Ecto neural progenitor cell (in vitro differentiated cells): ENCODE results near the gene SMIM45.
A peak's percentile ranks its signal among the peaks of the same experiment; 100 is the strongest.

Source experiments
- DNase-seq: peaks from one replicate; pipeline ENCODE4 v3.0.0-alpha.2; 2018; ENCODE audit warnings: low spot score

The SMIM45 gene

DNA sequence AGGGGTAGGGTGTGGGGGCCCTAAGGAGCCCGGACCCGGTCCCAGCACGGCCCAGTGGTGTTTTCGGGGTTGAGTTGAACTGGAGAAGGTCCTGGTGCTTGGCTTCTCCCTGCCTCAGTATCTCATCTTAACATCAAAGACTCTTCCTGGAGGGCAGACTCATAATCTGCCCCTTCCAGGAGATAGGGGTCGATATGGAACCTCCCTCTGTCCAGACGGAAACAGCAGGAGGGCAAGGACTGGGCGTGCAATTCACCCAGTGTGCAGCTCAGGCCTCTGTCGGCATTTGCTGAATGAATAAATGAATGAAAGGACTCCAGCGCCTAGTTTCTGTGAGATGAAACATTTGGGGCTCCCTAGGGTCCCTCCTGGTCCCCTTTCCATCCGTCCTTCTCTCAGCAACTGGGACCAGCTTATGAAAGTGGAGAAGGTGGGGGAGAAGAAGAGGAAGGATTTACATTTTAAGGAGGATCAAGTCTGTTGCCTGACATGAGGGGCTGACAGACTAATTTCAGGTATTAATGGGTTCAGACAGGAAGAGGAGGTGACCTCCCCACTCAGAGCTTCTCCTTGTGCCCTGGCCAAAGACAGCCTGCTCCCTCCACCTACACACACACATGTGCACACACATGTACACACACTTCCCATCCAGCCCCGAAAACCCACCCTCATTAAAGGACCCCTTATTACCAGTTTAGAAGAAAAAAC, 36.0 kb upstream of the SMIM45 start:
- no peak for DNase-seq

DNA sequence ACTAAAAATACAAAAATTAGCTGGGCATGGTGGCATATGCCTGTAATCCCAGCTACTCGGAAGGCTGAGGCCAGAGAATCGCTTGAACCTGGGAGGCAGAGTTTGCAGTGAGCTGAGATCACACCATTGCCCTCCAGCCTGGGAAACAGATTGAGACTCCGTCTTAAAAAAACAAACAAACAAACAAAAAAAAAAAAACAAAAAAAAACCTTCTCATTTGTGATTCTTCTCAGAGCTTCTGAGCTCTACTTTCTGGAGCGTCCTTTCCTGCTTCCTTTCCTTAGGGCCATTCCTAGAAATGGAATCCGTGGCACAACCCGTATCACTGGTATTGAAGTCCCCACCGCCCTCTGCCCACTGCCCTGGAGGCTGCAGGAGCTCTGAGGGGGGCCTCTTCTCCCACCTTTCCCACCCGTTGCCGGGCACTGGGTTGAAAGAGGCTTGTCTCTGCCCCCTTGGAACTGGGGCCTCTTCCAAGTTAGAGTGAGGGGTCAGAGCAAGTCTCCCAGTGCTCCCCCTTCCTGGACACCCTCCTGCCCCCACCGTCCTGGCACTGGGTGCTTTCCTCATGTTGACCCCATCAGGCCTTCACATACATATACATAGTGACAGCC, 35.1 kb upstream of the SMIM45 start:
- DNase-seq, result no peak

DNA sequence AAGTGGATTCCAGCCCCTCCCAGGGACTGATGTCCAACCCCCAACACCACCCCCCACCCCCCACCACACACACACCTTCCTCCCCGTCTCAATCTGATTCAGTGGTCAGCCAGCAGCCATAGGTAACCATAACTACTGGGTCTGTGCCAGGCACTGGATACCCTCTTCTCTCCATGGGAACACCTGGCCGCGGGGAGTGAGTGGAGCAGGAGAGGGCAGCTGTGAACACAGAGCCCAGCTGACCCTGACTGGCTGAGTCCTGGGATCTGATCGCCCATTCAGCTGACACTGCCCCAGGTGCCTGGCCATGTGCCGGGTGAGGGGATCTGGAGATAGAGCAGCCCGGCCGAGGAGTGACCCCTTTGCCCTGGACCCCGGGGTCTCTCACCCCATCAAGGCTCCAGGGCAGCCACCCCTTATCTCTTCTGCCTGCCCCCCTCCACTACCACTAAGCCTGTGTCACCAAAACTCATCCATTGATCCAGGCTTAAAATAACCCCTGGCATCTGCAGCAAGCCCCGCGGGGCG, 34.5 kb upstream of the SMIM45 start:
- no peak for DNase-seq

DNA sequence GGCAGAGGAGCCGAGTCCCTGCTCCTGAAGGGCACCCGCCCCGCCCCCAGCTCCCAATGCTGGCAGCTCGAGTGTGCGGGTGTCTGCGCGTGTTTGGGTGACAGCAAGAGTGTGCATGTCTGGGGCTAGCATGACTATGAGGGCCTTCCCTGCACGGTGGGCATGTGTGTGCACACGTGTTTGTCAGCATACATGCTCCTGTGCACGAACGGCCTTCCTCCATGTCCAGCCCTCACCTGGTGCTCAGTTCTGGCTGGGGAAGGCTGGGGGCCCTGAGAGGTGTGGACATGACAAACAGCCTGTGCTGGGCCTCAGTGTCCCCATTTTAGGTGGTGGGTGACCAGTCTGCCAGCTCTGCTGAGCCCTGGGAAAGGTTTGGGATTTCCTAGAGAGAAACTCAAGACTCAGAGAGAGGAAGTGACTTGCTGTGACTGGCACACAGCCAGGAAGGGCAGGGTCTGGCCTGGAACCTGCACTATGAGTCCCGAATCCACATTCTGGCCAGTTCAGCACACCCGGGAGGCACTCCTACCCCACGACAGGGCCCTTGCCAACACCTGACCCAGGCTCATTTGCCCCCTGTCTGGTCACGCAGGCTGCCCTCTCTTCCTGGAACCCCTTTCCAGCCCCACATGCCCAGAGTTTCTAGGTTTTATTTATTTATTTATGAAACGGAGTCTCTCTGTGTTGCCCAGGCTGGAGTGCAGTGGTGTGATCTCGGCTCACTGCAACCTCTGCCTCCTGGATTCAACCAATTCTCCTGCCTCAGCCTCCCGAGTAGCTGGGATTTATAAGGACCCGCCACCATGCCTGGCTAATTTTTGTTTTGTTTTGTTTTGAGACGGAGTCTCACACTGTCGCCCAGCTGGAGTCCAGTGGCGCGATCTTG, 33.8 kb upstream of the SMIM45 start:
- no peak for DNase-seq

DNA sequence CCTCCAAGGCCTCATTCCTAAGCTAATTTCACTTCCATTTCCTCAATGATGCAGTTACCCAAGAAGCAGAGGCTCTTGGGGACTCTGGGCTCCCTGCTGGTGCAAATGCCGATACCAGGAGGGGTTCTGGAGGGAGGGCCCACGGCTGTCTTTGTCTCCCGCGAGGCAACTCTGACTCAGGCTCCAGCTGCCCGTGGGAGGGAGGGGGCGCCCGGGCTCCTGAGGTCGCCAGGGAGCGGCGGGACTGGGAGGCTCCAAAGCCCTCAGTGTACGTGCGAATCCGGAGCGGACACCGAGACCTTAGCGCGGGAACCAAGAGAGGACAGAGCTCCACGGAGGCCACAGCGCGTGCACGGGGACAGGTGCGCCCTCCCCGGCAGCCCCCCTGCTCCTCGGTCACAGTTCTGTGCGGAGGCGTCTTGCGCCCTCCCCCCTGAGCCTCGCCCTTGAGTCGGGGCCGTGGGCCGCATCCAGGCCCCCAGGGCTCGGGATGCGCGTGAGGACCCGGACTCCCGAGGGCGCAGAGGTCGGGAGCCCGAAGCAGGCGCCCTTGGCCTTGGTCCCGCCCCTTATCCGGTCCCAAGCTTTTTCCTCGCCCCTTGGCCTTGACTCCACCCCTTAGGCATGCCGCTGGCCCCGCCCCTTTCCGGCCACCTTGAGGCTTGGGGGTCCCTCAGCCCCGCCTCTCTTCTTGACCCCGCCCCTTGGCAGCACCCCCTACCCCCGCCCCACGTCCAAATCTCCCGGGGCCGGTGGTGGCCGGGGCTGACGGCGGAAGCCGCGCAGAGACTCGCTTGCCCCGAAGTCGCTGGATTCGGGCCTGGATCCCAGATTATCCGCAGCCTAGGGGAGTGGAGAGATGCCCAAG, 32.4 kb upstream of the SMIM45 start:
- peak; percentile 62 for DNase-seq

DNA sequence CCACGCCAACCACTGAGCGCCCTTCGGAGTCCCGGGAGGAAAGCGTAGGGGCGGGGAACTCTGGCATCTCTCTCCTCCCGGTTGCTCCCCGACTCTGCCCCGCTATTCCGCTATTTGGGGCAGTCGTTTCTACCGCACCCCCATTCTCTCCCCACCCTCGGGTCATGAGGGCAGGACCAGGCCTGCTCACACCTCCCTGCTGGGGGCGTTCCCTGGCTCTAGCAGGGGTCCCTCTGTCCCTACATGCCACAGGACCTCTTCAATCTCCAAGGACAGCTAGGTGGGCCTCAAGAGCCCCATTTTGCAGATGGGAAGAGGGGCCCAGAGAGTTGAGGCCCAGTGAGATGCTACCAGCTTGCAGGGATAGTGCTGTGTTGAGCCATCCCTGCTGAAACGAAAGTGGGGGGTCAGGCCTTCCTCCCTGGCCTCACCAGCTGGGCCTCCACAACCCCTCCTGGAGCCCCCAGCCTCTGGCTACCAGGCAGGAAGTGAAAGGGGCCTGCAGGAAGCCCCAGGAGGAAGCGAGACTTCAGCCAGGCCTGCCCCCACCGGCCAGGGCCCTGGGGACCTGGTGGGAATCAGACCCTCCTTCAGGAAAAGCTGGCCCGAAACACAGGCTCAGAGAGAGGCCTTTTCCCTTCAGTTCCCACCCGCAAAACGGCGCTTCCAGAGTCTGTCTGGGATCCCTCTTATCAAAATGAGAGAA, 31.5 kb upstream of the SMIM45 start:
- no peak for DNase-seq

DNA sequence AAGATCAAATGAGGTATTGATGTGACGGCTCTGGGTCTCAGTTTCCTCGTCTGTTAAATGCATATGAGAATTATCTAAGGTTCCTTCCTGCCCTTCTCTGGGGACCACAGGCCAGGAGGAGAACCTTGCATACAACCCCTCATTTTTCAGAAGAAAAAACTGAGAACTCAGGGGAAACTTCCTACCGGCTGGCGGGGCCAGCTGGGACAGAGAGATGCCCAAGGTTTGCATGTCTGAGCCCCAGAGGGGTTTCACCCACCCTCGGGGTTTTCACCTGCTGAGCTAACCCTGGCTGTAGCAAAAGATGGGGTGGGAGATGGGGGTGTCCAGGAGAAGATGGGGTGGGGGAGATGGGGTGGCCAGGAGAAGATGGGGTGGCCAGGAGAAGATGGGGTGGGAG, 29.6 kb upstream of the SMIM45 start:
- DNase-seq, result no peak

DNA sequence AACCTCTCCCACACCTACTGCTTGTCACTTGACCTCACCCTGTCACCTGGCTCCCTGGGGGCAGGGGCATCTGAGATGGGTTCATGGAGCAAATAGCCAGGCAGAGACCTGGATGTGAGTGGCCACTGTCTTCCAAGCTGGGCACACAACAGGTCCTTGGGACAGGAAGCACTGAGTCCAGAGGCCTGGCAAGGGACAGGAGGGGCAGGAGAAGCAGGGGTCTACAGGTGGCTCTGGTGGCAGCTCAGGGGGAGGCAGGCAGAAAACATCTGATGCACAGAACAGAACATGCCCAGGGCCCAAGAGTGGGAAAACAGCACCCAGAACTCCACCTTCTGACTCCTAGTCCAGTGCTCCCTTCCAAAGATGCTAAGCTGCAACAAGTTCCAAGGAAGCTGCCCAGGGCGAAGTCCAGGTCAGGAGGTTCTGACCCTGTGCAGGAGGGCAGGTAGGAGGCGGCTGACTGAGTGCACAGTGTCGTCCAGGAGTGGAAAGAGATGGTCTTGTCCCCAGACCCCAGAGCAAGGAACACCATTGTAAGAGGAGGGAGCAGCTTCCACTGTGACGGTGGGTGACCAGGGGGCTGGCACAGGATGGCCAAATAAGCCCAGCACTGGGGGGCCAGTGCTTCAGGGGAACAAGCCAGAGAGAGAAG, 28.9 kb upstream of the SMIM45 start:
- DNase-seq, result no peak

DNA sequence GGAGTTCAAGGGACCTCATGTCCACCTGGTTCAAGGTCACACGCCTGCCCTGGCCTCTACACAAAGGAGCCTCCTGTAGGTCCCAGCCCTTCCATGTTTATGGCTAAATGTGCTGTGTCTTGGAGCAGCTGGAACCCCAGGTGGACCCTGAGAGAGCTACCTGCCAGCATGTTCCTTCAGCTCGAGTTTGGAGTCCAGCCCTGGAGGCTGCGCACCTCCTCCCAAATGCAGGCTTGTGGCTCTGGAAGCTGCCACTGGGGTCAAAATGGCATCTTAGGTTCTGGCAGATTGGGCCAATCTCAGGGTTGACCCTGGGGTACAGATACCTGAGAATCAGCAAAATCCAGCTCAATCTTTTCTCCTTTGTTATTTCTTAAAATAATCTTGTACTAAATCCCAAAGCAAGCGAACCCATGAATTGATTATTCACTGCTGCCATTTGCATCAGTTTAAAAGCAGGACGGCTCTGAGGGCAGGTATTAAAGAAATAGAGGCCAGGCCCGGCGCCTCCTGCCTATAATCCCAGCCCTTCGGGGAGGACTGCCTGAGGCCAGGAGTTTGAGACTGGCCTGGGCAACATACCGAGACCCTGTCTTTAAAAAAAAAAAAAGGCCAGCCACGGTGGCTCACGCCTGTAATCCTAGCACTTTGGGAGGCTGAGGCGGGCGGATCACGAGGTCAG, 28.2 kb upstream of the SMIM45 start:
- DNase-seq, result no peak

DNA sequence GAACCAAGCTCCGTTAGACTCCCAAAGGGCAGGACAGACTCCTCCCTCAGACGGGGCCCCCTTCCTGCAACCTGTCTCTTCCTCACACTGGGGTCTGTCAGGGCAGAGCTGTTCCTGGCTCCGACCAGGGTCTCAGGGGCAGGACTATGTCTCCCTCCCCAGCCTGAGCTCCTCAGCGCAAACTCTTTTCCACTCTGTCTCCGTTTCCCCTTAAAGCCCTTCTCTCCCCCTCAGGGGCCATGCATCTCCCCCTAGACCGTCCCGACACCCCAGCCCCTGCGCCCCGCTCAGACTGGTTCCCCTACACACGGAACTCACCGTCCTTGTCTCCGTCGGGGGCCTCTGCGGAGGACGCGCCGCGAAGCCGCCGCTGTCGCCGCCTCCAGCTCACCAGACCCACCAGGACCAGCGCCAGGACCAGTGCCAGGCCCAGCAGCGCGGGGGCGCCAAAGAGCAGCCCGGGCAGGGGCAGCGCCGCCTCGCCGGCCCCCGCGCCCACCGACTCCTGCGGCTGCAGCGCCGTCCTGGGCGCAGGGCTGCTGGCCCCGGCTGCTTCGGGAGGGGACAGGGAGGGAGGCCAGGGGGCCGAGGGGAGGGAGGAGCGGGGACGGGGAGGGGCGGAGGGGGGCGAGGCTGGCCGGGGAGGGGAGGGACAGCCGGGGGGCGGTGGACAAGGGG, 26.0 kb upstream of the SMIM45 start:
- peak; percentile 88 for DNase-seq

DNA sequence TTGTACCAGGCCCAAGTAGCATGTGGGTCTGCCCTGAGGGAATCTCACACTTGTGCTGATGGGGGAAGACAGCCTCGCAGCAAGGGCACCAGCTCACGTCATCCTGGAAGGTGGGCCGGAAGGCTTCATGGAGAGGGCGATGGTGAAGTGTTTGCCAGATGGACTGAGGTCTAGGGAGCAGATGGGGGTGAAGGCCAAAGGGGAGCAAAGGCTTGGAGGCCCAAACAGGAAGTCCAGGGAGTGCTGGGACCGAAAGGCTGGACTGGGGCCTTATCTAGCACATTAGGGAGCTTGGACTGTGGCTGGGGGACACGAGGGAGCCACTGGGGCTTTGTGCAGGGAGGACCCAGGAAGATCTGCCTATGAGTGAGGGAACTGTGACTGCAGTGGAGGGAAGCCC, 24.1 kb upstream of the SMIM45 start:
- no peak for DNase-seq

DNA sequence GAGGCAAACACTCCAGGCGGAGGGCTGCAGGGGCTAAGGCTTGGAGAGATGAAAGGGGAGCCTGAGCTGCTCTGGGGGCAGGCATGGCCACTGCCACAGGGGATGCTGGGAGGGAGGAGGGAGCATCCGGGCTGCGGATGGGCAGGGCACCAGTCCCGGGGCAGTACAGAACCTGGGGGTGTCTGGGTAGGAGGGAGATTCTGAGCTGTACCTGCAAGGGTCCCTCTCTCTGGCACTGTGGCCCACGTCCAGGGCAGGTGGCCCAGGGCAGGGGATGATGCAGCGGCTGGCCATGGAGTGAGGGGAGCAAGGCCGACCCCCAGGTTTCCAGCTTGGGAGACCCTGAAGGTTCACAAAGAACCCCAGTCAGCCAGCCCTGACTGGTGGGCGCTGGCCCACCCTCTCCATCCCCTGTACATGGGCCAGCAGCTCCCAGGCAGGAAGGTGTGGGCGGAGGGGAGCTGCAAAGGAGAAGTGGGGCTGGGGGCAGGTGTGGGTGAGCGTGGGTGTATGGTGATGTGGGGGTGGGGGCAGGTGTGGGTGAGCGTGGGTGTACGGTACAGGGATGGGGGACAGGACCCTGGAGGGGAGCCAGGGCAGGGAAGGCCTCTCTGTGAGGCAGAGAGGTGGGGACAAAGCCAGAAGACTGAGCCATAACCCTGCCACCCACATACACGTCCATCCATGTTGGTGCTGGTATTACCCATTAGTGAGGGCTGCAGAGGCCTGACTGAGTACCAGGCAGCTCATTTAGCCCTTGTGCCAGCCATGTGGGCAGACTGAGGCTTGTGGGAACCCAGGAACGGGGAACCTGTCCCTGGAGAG, 23.1 kb upstream of the SMIM45 start:
- DNase-seq, result no peak

DNA sequence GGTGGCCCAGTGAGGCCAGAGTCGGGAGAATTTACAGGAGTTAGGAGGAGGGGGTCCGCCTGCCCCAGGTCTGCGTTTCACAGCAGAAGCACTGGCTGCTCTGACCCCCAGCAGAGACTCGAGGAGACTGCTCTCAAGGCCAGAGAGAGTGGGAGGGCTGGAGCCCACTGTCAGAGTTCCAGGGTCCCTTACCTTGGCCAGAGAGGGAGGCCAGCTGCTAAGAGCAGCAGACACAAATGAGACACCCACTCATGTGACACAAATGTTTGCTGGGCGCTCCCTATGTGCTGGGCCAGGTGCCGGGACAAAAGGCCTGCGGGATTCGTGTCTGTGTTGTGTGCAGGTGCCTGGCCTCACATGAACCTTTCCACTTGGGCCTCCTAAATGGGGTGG, 22.5 kb upstream of the SMIM45 start:
- no peak for DNase-seq

DNA sequence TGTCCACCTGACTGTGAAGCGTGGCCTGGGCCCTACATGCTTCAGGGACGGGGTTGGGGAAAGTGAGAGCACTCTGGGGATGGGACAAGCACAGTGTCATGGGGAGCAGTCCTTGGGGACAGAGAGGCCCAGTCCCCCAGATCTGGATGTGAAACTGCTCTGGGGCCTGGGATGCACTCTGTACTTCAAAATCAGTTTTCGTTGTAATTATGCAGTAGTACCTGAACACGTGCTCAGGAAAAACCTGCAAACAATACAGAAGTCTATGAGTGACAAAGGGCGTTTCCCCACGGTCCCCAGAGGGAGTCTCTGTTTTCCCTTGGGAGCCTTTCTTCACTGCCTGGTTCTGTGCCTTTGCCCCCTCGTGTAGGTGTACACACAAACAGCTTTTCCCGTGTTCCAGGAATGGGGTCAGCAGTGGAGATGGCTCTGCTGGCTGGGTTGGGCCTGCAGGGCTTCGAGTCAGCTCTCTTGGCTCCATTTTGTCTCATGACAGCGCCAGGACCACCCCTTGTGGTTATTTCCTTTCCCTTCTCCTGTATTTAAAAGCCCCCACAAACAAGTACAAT, 20.2 kb upstream of the SMIM45 start:
- no peak for DNase-seq

DNA sequence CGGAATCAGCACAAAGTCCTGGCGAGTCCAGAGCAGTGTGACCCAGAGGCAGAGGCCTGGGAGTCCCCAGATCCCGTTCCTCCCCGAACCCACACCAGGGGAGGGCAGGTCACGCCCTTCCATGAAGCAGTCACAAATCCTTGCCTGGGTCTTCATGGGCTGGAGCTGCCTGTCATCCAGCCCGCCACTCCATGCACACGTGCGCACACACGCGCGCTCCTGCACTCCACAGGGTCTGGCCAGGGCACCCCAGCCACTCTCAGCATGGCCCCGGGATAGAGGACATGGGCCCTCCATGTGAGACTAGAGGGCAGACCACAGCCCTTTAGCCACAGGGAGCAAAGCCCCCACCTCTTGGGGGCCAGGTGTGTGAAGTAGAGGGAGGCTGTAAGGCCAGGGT, 19.6 kb upstream of the SMIM45 start:
- DNase-seq, result no peak

DNA sequence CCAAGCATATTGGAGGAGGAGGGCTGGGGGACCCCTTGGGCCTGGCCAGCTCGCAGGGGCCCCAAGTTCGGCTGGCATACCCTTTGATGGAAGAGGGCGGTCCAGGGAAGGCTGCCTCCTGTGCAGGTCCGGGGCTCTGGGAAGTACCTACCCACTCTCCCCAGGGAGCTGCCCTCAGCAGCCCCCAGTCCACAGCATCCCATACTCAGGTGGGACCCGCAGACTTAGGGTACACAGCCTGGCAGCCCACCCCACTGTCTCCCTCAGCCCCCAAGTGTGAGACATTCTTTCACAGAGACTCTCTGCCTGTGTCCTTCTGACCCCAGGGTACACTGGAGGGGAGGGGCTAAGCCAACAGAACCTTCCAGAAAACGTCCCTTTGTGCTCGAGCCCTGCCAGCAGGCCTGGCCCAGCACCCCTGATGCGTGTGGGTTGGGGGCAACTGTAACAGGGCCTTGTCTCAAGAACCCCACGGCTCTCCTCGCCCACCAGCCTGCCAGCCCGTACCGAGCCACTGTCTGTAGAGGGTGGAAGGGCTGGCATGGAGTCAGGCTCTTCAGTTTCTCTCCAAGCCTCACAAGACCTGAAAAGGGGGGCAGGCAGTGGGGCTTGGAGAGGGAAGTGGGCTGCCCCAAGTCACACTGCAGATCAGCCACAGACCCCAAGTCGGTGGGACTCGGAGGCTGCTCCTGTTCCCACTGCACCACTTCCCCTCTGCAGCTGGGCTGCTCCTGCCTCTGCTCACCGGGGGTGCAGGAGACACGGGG, 18.4 kb upstream of the SMIM45 start:
- no peak for DNase-seq

DNA sequence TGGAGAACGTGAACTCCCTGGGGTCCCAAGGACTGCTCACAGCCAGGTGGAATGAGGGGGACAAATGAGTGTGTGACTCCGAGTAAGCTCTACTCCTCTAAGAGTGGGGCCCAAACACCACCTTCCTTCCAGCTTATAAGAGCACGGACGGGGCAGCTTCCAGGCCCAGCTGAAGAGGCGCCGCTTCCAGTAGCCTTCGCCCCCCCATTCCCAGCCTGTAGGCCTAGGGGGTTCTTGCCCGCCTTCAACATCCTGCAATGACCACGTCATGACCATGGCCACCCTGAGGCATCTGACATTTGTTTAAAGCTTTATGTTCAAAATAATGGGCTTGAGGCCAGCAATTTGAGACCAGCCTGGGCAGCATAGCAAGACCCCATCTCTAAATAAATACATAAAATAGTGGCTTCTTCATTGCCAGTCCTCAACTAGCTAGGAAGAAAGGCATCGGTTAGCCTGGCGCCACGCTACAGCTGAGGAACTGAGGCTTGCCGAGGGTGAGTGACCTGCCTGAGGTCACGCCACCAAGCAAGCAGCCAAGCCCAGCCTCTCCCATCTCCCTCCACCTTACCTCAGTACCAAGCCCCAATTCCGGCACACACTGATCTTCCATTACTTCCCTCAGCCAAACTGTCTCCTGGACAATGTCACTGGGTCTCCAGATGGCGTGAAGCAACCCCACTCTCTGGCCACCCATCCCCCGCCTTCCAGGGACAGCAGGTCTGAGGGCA, 17.5 kb upstream of the SMIM45 start:
- no peak for DNase-seq
